ENCODE measurements around the gene WDFY3.

The WDFY3 gene

DNA sequence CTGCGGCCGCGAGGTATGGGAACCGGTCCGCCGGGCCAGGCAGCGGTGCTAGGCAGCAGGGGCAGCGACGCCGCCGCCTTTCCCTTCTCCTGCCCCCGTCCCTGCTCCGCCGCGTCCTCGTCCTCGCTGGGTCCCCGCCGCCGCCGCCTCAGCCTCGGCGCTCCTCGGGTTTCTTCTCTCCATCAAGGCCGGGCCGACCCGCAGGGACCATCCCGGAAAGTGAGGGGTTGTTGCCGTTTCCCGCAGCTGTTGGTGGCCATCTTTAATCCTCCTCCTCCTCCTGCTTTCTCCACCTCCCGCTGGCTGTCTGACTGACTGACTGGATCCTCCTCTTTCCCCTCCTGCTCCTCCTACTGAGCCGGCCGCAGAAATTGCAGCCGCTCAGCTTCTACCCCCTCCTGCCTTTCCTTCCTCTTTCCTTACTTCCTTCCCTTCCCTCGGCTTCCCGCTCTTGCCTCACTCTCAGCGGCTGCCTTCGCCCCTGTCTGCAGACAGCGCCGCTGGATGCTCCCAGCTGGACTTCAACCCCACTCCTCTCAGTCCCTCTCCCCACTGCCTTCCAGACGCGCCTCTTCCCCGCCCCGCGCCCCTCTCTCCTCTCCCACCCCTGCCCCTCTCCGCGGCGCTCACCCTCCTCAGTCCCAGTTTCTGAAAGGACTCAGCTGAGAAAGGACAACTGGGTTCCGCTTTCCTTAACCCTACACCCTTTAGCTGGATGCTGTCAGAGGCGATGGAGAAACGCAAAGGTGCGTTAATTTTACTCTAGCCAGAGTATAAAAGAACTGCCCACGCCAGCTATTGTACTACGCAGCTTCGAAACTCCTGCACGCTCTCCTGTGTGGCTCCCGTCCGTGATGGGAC lies at the start of gene WDFY3:
Gene WDFY3 (minus strand): TSS at position 309 of the 861 bp plus-strand sequence. CDS start 106,099 bp downstream, outside the sequence.
- DNase-seq (ENCODE audit: low read depth): no peak

GRCh38 chr4:85005865-85006377 lies 39.4 kb upstream of the WDFY3 start:
- DNase-seq (ENCODE audit: low read depth): no peak

GRCh38 chr4:85000343-85000742 lies 33.9 kb upstream of the WDFY3 start:
- DNase-seq (ENCODE audit: low read depth): no peak

GRCh38 chr4:84995386-84995785 lies 28.9 kb upstream of the WDFY3 start:
- no peak for DNase-seq (ENCODE audit: low read depth)

DNA sequence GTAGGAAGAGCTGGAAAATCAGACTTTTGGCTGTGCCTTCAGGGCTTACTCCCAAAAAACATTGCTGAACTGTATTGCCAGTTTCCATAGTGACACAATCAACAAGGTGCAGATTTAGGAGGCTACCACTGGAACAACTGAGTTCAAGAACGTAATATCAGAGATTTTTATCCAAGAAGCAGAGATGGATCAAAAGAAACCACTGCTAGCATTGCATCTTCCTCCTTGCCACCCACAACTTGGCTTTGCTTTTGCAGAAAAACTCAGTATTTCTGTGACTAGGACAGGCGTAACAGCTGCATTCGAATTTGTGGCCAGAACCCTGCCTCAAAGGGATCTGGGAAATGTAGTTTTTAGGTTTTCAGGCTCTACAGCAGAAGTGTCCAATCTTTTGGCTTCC lies 27.8 kb upstream of the WDFY3 start:
- no peak for DNase-seq (ENCODE audit: low read depth)

DNA sequence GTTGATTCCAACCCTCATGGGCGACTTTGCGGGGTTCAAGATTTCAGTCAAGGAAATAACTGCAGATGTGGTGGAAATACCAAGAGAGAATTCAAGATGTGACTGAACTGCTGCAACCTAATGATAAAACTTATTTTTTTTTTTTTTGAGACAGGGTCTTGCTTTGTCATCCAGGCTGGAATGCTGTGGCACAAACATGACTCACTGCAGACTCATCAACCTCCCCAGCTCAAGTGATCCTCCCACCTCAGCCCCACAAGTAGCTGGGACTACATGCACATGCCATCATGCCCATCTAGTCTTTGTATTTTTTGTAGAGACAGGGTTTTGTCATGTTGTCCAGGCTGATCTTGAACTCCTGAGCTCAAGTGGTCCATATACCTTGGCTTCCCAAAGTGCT lies 19.5 kb upstream of the WDFY3 start:
- DNase-seq (ENCODE audit: low read depth): no peak

DNA sequence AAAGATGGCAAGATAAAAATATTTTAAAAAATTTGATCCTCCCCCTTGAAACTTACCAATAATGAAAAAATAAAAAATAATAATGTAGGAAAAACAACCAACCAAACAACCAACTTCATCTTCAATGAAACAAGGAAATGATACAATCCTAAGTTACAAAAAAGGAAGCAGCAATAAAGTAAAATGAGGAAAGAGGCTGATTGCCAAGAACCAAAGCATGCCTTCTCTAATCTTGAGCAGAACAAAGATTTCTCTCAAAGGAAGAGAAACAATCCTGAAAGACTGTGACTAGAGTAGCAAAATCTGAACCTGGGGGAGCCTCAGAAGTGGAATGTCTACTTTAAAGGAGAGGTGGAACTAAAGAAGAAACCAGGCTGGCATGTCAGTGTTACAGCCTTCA lies 10.9 kb upstream of the WDFY3 start:
- no peak for DNase-seq (ENCODE audit: low read depth)

GRCh38 chr4:84973856-84974255 lies 7.4 kb upstream of the WDFY3 start:
- no peak for DNase-seq (ENCODE audit: low read depth)

GRCh38 chr4:84971319-84971932 lies 4.9 kb upstream of the WDFY3 start:
- no peak for DNase-seq (ENCODE audit: low read depth)

DNA sequence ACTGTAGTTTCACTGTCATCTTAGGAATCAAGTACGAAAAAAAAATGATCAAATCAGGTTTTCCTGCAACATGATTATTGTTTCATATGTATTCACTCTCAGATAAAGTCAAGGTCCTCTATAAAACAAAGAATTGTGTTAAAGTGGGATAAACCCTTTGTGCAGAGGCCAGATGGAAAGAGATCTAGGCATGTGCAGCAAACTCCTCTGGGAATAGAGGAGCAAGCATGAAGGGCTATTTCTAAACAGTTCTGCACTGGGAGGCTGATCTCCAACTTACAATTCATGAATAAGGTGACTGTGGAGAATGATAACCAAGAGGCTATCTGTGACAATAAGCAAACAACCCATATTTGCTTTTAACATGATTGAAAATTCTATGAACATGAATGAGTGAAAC lies 2.4 kb upstream of the WDFY3 start:
- DNase-seq (ENCODE audit: low read depth): no peak

GRCh38 chr4:84967243-84967690 lies 777 bp upstream of the WDFY3 start:
- no peak for DNase-seq (ENCODE audit: low read depth)

- no peak for DNase-seq (ENCODE audit: low read depth)
These were observed 723 bp downstream of the WDFY3 start for GRCh38 chr4:84965553-84966381.

DNA sequence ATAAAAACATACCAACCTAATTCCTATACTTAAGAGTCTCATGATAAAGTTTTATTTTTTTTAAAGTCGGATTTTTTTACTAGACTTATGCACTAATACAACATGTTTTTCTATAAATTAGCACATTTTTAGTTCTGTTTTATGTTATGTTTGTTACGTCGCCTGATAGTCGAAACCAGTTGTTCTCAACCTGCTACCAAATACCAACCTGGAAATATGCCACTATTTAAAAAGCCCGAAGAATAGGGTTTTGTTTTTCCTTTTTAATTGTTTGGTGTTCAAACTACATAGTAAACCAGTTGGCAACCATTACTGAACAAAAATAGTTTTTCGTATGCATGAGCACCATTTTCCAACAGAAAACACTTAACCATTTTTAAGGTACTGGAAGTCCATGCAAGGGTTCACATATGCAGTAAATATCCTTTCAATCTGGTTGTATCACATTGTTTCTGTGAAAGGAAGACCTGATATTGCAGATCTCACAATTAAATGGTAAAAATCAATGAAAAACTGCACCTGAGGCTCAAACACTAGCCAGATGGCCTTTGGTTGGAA lies 1.4 kb downstream of the WDFY3 start:
- no peak for DNase-seq (ENCODE audit: low read depth)

- no peak for DNase-seq (ENCODE audit: low read depth)
These were observed 4.4 kb downstream of the WDFY3 start for GRCh38 chr4:84962102-84962501.

DNA sequence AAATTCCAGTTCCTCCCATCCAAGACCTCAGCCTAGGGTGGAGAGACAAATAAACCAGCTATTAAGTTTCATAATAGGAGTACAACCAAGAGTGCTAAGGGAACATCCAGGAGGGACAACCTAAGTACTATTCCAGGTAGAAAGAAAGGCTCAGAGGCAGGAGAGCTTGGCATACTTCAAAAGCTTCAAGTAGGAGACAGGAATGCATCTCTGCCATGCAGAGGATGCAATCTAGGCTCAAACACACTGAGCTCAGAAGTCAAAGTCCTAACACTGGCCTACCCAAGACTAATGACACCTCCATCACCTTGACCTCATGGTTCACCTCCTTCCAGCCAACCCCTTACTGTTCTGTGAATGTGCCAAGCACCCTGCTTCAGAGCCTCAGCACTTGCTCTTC lies 8.1 kb downstream of the WDFY3 start:
- no peak for DNase-seq (ENCODE audit: low read depth)

GRCh38 chr4:84957514-84958420 lies 8.7 kb downstream of the WDFY3 start:
- DNase-seq (ENCODE audit: low read depth): no peak

DNA sequence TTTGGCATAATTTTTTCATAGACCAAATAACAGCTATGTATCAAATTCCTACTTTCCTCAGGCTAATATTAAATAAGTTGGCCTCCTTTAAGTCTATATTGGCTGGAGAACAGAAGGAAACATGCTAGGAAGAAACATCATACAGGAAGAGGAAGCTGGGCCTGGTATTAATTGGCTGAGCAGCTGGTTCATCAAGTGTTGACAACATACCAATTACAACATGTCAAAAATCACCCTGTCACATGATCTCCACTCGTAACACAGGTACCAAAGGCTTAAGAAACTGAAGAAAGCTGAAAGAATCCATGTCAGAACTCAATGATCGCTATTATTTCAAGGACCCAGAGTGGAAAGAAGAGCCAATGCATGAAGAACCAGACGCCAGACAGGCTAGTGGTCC lies 10.5 kb downstream of the WDFY3 start:
- no peak for DNase-seq (ENCODE audit: low read depth)

DNA sequence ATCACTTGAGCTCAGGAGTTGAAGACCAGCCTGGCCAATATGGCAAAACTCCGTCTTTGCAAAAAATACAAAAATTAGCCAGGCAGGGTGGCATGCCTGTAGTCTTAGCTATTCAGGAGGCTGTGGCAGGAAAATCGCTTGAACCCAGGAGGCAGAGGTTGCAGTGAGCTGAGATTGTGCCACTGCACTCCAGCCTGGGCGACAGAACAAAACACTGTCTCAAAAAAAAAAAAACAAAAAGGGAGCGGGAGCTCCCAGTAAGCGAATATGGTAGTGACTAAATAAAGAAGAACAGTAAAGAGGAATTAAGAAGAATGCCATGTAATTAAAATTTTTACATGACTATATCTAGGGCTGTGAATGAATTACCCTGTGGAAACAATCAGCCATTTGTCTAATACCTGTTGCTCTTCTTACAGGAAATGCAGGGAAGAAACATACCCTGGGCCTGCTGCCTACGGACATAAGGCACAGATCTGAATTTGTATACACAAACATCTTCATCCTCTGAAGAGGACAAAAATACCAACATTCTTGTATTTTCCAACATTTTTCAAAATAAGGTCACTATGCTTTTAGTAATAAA lies 11.4 kb downstream of the WDFY3 start:
- no peak for DNase-seq (ENCODE audit: low read depth)

DNA sequence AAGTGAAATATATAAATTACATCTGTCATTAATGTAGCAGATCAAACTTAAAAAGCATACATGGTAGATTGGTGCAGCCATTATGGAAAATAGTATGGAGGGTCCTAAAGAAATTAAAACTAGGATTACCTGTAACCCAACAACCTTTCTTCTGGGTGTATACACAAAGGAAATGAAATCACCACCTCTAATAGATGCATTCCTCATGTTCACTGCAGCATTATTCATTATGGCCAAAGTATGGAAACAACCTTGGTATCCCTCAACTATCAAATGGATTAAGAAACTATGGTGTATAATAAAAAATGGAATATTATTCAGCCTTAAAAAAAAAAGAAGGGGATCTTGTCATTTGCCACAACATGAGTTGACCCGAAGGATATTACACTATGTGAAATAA lies 13.7 kb downstream of the WDFY3 start:
- DNase-seq (ENCODE audit: low read depth): no peak

- DNase-seq (ENCODE audit: low read depth): no peak
These were observed 14.5 kb downstream of the WDFY3 start for GRCh38 chr4:84952004-84952403.

- DNase-seq (ENCODE audit: low read depth): no peak
These were observed 18.4 kb downstream of the WDFY3 start for GRCh38 chr4:84948056-84948455.
